NCI-H2029 (cell line): Measurements from ENCODE around the gene TSPEAR.

Experiments
- DNase-seq: peaks from one replicate; lab custom pipeline; 2025; lab: John Stamatoyannopoulos, UW

TSPEAR gene

DNA sequence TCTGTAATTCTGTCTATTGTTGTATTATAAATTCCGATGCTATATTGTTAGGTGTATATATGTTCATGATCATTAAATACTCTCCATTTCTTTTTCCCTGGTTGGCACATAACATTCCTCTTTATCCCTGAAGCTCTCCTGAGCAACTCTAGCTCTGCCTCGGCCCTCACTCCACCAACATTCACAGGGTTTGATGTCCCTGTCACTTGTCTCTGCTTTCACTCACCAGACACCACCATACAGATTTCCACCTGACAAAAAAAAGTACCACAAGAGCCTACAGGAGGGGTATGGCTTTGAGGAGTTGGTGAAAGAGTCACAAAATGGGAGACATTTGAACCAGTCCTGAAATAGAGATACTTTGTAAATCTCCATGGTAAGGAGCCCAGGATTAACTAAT is 8.8 kb upstream of the TSPEAR start:
- no peak for DNase-seq

DNA sequence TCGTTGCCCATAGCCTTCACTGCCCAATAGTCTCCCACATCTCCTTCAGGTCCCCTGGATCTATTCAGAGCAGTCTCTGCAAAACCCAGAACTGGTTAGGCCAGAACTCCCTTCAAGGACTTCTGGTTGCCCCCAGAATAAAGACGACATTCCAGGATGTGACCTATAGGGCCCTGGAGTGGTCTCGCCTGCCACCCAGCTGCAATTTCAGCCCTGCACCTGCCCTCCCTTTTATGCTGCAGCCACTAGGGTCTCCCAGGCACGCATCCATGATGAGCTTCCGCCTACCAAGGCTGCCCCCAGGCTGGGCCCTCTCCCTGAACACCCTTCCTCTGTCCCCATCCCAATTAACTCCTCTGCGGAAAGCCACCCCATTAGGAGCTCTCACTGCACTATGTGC is 7.2 kb upstream of the TSPEAR start:
- DNase-seq: no peak

DNA sequence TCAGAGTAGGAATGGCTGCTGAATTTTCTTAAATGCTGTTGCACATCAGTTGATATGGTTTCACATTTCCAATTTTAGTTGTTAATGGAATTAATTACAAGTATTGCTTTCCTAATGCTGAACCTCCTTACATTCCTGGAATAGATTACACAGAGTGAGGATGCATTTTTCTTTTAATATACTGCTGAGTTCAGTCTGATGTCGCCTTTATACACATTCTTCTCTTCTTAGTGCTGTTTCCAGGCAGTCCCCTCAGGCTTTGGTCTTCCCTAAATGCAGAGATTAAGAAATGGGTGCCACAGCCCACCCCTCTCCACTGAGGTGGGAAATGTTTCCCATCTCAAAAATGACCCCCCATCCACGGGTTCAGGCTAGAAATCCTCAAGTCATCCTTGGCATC is 6.7 kb upstream of the TSPEAR start:
- no peak for DNase-seq

- DNase-seq: no peak
These were observed 5.6 kb upstream of the TSPEAR start for GRCh38 chr21:44716984-44717383.

DNA sequence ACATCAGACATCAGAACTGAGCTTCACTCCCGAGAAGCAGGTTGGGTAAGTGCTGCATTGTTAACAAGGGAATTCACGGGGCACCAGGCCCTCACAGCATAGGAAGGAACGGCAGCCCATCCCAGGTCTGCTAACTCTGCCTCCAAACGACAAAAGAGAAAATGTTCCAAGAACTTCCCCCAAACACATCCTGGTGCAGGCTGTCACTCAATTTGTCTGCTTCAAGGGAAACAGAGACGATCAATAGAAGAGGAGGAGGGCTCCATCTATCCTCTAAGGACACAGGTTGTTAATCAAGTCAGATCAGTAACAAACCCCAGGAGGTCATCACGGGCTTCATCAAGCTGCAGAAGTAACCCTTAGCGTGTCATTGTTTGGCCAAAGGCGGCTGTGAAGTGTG is 3.5 kb upstream of the TSPEAR start:
- DNase-seq: no peak

- no peak for DNase-seq
These were observed 2.5 kb upstream of the TSPEAR start for GRCh38 chr21:44713846-44714245.

DNA sequence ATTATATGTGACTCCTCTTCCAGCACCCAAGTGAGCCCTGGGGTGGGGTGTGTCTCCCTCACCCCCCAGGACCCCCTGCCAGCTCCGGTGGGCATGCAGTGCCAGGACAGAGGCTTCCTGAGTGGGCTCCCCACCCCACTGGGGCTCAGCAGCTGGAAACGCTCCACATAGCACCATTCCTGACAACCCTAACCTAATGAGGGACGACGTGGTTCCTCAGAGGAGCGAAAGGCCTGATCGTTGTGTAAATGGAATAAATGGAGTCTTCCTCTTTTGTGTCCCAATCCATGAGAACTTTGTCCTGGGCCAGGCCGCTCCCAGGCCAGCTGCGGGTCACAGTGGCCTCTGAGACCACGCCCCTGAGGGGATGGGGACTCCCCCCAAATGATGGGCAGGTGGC is 1.8 kb upstream of the TSPEAR start:
- no peak for DNase-seq

GRCh38 chr21:44712203-44713028 is 1.0 kb upstream of the TSPEAR start:
- no peak for DNase-seq

DNA sequence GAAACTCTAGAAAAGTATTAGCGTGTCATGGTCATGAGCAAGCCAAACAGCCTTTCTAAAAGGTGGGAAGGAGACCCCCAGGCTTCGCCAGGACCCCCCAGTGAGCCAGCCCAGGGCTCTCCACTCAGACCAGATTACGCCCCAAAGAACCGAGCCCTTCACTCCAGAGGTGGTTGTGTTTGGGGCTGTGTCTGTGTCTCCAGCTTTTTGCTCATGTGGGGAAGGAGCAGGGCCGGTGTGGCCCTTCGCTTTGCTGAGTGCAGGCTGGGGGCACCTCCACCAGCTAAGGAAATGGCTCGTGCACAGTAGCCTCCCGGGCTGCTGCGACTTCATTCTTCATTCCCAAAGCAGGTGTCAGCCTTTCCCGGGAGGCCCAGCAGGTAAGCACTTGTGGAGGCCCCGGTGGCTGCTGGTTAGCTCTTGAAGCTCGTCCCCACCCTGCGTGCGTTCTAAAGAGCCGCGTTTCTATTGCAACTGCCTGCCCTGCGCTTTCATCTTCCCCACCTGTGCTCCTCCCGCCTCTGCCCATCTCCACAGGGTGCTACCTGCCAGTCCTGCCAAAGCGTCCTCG is 531 bp downstream of the TSPEAR start:
- DNase-seq: peak; percentile 92

GRCh38 chr21:44710294-44710665 is 1.1 kb downstream of the TSPEAR start:
- peak; percentile 52 for DNase-seq

DNA sequence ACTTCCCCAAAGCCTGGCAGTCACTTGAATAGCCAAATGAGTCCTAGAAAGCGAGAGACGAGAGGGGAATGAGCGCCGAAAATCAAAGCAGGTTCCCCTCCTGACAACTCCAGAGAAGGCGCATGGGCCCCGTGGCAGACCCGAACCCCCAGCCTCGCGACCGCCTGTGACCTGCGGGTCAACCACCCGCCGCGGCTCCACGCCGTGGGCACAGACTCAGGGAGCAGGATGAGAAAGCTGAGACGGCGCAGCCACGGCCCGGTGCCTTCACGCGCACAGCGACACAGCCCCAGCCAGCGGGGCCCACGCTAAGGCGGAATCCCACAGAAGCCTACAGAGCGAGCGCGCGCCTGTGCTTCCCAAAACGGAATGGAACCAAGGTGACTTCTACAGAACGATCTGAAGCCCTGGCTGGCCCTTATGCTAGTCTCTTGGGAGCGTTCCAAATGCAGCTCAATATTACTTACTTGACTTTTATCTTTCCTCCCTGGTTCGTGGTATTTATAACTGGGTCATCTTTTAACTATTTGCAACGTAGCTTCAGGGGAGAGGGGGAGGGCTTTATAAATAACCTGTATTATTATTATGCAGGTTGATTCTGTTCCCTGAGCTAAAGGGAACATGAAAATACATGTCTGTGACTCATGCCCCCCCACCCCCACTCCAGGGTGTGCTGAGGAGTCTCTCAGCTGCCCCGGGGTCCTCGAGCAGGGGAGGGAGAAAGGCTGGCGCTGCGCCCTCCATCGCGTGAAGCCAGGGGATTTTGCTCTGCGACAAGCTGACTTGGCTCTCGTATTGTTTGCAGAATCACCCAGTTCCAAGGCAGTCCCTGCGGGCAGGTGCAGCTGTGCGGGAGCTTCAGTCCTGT is 1.7 kb downstream of the TSPEAR start:
- peak; percentile 89 for DNase-seq

GRCh38 chr21:44708866-44709425 is 2.4 kb downstream of the TSPEAR start:
- no peak for DNase-seq

DNA sequence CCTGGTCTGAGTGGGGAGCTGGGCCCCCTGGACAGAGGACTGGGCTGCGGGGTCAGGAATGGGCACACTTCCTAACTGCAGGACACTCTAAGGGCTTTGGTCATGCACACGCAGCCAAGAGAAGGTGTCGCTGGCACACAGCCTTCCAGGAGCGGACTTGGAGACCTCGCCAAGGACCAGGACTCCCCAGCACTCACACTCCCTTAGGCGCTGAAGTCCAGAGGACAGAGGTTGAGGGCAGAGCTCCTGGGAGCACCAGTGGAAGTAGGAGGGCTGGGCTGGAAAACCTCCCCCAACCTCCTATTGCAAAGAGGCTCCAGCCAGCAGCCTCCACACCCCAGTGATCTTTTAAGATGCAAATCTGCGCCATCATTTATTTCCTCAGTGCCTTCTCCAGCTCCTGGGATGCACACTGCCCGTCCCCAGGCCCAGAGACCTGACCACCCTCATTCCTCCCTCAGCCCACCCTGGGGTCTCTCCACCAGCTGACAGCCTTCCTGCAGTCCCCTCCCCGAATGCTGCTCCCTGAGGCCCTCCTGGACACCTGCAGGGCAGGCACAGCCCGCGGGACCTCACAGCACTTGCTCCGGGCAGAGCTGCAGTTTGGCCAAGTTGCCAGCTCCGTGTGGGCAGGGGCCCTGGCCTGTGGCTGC is 3.0 kb downstream of the TSPEAR start:
- peak; percentile 4 for DNase-seq

- no peak for DNase-seq
These were observed 4.4 kb downstream of the TSPEAR start for GRCh38 chr21:44706706-44707581.

DNA sequence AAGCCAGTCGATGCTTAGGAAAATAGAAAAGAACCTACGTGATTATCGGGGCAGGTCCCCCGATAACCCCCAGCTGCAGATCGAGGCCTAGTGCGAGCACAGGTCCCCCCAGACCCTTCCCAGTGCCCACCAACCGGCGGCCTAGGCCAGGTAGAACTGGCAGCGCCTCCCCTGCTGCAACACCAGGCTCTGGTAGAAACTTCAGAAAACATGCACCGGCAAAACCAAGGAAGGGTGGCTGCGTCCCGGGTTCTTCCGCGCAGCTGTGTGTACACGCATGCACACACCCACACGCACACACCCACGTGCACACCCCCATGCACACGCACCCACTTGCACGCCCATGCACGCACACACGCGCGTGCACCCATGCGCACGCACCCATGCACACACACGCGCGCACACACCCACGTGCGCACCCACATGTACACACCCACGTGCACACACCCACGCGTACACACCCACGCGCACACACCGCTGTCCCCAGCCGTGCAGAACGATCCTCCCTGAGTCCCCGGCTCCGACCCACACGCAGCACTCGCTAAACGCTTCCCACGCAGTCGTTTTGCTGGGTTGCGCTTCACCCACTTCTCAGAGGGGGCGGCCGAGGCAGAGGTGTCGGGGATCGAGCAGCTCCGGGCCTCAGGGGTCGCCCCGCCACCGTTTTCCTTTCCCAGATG is 5.2 kb downstream of the TSPEAR start:
- DNase-seq: no peak

- DNase-seq: no peak
These were observed 6.8 kb downstream of the TSPEAR start for GRCh38 chr21:44704636-44705001.

- DNase-seq: no peak
These were observed 7.4 kb downstream of the TSPEAR start for GRCh38 chr21:44703731-44704635.

- DNase-seq: peak; percentile 39
These were observed 8.2 kb downstream of the TSPEAR start for GRCh38 chr21:44702973-44703730.
